ENCODE results near the gene NFKB1. TPM values are rescaled to one million over a fixed set of nuclear protein-coding genes. Genes with fewer than 3 reads are reported as not detected.

NFKB1 gene
- total and polyA plus RNA-seq, 2 donors, result 26.0 to 42.6 TPM

GRCh38 chr4:102503831-102504786 is 3.0 kb downstream of the NFKB1 start:
- peaks cover 0 to 3% of the 10 kb centered on the region in 2 donors for H3K4me1 ChIP-seq (ENCODE audit: control insufficient read depth in 2 of 2, insufficient read depth in 2 of 2, low read length in 2 of 2)
- no peaks in the 10 kb centered on the region for H3K36me3 ChIP-seq (ENCODE audit: control insufficient read depth in 2 of 2, insufficient read depth in 2 of 2, low read length in 1 of 2)
- peak overlapping the region in 1 of 2 donors; percentile 7 for H3K4me3 ChIP-seq (ENCODE audit: low read length in 2 of 2)
- H3K9me3 ChIP-seq (ENCODE audit: control insufficient read depth in 2 of 2, insufficient read depth in 1 of 2, low read length in 1 of 2), result no peaks in the 10 kb centered on the region
- peaks cover 0 to 15% of the 10 kb centered on the region in 2 donors for H3K27me3 ChIP-seq (ENCODE audit: control insufficient read depth in 2 of 2, insufficient read depth in 1 of 2, low read length in 1 of 2)
- WGBS, result 50% methylated on average over 5 of the region's 5 CpGs
- DNase-seq (ENCODE audit: low read depth in 6 of 9, low spot score in 9 of 9), result peak in 1 of 9 donors; percentile 42
- H3K27ac ChIP-seq (ENCODE audit: low read depth in 1 of 2, low read length in 1 of 2), result peak overlapping the region in 1 of 2 donors; percentile 34

GRCh38 chr4:102504941-102505340 is 3.8 kb downstream of the NFKB1 start:
- 88% methylated on average over 1 of the region's 1 CpG for WGBS
- Histone ChIP-seq H3K4me3 (ENCODE audit: low read length in 2 of 2) (no peak overlapping the region), H3K27ac (ENCODE audit: low read depth in 1 of 2, low read length in 1 of 2) (no peak overlapping the region), H3K9me3 (ENCODE audit: control insufficient read depth in 2 of 2, insufficient read depth in 1 of 2, low read length in 1 of 2) (no peaks in the 10 kb centered on the region), H3K4me1 (ENCODE audit: control insufficient read depth in 2 of 2, insufficient read depth in 2 of 2, low read length in 2 of 2) (peaks cover 0 to 3% of the 10 kb centered on the region in 2 donors), H3K36me3 (ENCODE audit: control insufficient read depth in 2 of 2, insufficient read depth in 2 of 2, low read length in 1 of 2) (no peaks in the 10 kb centered on the region), H3K27me3 (ENCODE audit: control insufficient read depth in 2 of 2, insufficient read depth in 1 of 2, low read length in 1 of 2) (peaks cover 0 to 13% of the 10 kb centered on the region in 2 donors)
- no peak for DNase-seq (ENCODE audit: low read depth in 6 of 9, low spot score in 9 of 9)

GRCh38 chr4:102505708-102506107 is 4.5 kb downstream of the NFKB1 start:
- WGBS, result 95% methylated on average over 2 of the region's 2 CpGs
- H3K4me1 ChIP-seq (ENCODE audit: control insufficient read depth in 2 of 2, insufficient read depth in 2 of 2, low read length in 2 of 2), result peaks cover 0 to 1% of the 10 kb centered on the region in 2 donors
- DNase-seq (ENCODE audit: low read depth in 6 of 9, low spot score in 9 of 9), result no peak
- H3K4me3 ChIP-seq (ENCODE audit: low read length in 2 of 2), result no peak overlapping the region
- H3K9me3 ChIP-seq (ENCODE audit: control insufficient read depth in 2 of 2, insufficient read depth in 1 of 2, low read length in 1 of 2), result no peaks in the 10 kb centered on the region
- H3K27ac ChIP-seq (ENCODE audit: low read depth in 1 of 2, low read length in 1 of 2), result no peak overlapping the region
- peaks cover 0 to 6% of the 10 kb centered on the region in 2 donors for H3K27me3 ChIP-seq (ENCODE audit: control insufficient read depth in 2 of 2, insufficient read depth in 1 of 2, low read length in 1 of 2)
- H3K36me3 ChIP-seq (ENCODE audit: control insufficient read depth in 2 of 2, insufficient read depth in 2 of 2, low read length in 1 of 2), result no peaks in the 10 kb centered on the region

- no peak for DNase-seq (ENCODE audit: low read depth in 6 of 9, low spot score in 9 of 9)
- H3K27me3 ChIP-seq (ENCODE audit: control insufficient read depth in 2 of 2, insufficient read depth in 1 of 2, low read length in 1 of 2), result peaks cover 0 to 4% of the 10 kb centered on the region in 2 donors
- H3K27ac ChIP-seq (ENCODE audit: low read depth in 1 of 2, low read length in 1 of 2), result no peak overlapping the region
- WGBS, result 95% methylated on average over 1 of the region's 1 CpG
- no peak overlapping the region for H3K4me3 ChIP-seq (ENCODE audit: low read length in 2 of 2)
- no peaks in the 10 kb centered on the region for H3K36me3 ChIP-seq (ENCODE audit: control insufficient read depth in 2 of 2, insufficient read depth in 2 of 2, low read length in 1 of 2)
- H3K4me1 ChIP-seq (ENCODE audit: control insufficient read depth in 2 of 2, insufficient read depth in 2 of 2, low read length in 2 of 2), result no peaks in the 10 kb centered on the region
- H3K9me3 ChIP-seq (ENCODE audit: control insufficient read depth in 2 of 2, insufficient read depth in 1 of 2, low read length in 1 of 2), result no peaks in the 10 kb centered on the region
Measured at GRCh38 chr4:102506523-102506922, 5.4 kb downstream of the NFKB1 start.

- H3K4me3 ChIP-seq (ENCODE audit: low read length in 2 of 2), result no peak overlapping the region
- no peaks in the 10 kb centered on the region for H3K9me3 ChIP-seq (ENCODE audit: control insufficient read depth in 2 of 2, insufficient read depth in 1 of 2, low read length in 1 of 2)
- H3K27ac ChIP-seq (ENCODE audit: low read depth in 1 of 2, low read length in 1 of 2), result no peak overlapping the region
- H3K36me3 ChIP-seq (ENCODE audit: control insufficient read depth in 2 of 2, insufficient read depth in 2 of 2, low read length in 1 of 2), result no peaks in the 10 kb centered on the region
- no peaks in the 10 kb centered on the region for H3K4me1 ChIP-seq (ENCODE audit: control insufficient read depth in 2 of 2, insufficient read depth in 2 of 2, low read length in 2 of 2)
- no peak for DNase-seq (ENCODE audit: low read depth in 6 of 9, low spot score in 9 of 9)
- 99% methylated on average over 5 of the region's 5 CpGs for WGBS
- H3K27me3 ChIP-seq (ENCODE audit: control insufficient read depth in 2 of 2, insufficient read depth in 1 of 2, low read length in 1 of 2), result no peaks in the 10 kb centered on the region
Measured at GRCh38 chr4:102511830-102512605, 10.9 kb downstream of the NFKB1 start.

- Histone ChIP-seq H3K27me3 (ENCODE audit: control insufficient read depth in 2 of 2, insufficient read depth in 1 of 2, low read length in 1 of 2) (no peaks in the 10 kb centered on the region), H3K36me3 (ENCODE audit: control insufficient read depth in 2 of 2, insufficient read depth in 2 of 2, low read length in 1 of 2) (no peaks in the 10 kb centered on the region), H3K4me3 (ENCODE audit: low read length in 2 of 2) (no peak overlapping the region), H3K4me1 (ENCODE audit: control insufficient read depth in 2 of 2, insufficient read depth in 2 of 2, low read length in 2 of 2) (peaks cover 2 to 3% of the 10 kb centered on the region in 2 donors), H3K9me3 (ENCODE audit: control insufficient read depth in 2 of 2, insufficient read depth in 1 of 2, low read length in 1 of 2) (no peaks in the 10 kb centered on the region), H3K27ac (ENCODE audit: low read depth in 1 of 2, low read length in 1 of 2) (no peak overlapping the region)
- WGBS, result 92% methylated on average over 6 of the region's 6 CpGs
- DNase-seq (ENCODE audit: low read depth in 6 of 9, low spot score in 9 of 9), result no peak
Measured at GRCh38 chr4:102514298-102514964, 13.3 kb downstream of the NFKB1 start.

- no peaks in the 10 kb centered on the region for H3K9me3 ChIP-seq (ENCODE audit: control insufficient read depth in 2 of 2, insufficient read depth in 1 of 2, low read length in 1 of 2)
- no peak overlapping the region for H3K4me3 ChIP-seq (ENCODE audit: low read length in 2 of 2)
- H3K36me3 ChIP-seq (ENCODE audit: control insufficient read depth in 2 of 2, insufficient read depth in 2 of 2, low read length in 1 of 2), result no peaks in the 10 kb centered on the region
- no peaks in the 10 kb centered on the region for H3K27me3 ChIP-seq (ENCODE audit: control insufficient read depth in 2 of 2, insufficient read depth in 1 of 2, low read length in 1 of 2)
- no peak overlapping the region for H3K27ac ChIP-seq (ENCODE audit: low read depth in 1 of 2, low read length in 1 of 2)
- DNase-seq (ENCODE audit: low read depth in 6 of 9, low spot score in 9 of 9), result no peak
- peaks cover 3 to 5% of the 10 kb centered on the region in 2 donors for H3K4me1 ChIP-seq (ENCODE audit: control insufficient read depth in 2 of 2, insufficient read depth in 2 of 2, low read length in 2 of 2)
Measured at GRCh38 chr4:102517753-102518152, 16.6 kb downstream of the NFKB1 start.

GRCh38 chr4:102518703-102519131 is 17.6 kb downstream of the NFKB1 start:
- Histone ChIP-seq H3K4me1 (ENCODE audit: control insufficient read depth in 2 of 2, insufficient read depth in 2 of 2, low read length in 2 of 2) (peaks cover 3 to 5% of the 10 kb centered on the region in 2 donors), H3K4me3 (ENCODE audit: low read length in 2 of 2) (no peak overlapping the region), H3K27me3 (ENCODE audit: control insufficient read depth in 2 of 2, insufficient read depth in 1 of 2, low read length in 1 of 2) (no peaks in the 10 kb centered on the region), H3K27ac (ENCODE audit: low read depth in 1 of 2, low read length in 1 of 2) (no peak overlapping the region), H3K36me3 (ENCODE audit: control insufficient read depth in 2 of 2, insufficient read depth in 2 of 2, low read length in 1 of 2) (no peaks in the 10 kb centered on the region), H3K9me3 (ENCODE audit: control insufficient read depth in 2 of 2, insufficient read depth in 1 of 2, low read length in 1 of 2) (no peaks in the 10 kb centered on the region)
- no peak for DNase-seq (ENCODE audit: low read depth in 6 of 9, low spot score in 9 of 9)
- 95% methylated on average over 2 of the region's 2 CpGs for WGBS

All from thymus (tissue), 11 donors.